Sigmoid colon (tissue), 3 donors: ENCODE measurements around the gene STAT1.

Source experiments
- CTCF ChIP-seq, 4 experiments: fragments of 450-650 bp in 3 of 4; fragments of 200-600 bp in 1 of 4; IDR thresholded peaks; one replicate each; pipeline ENCODE4 v1.5.1; 2016 to 2019; ENCODE audit warnings: antibody characterized with exemption in 4 of 4, mild to moderate bottlenecking in 3 of 4, moderate library complexity in 2 of 4
- POLR2A ChIP-seq, 2 donors: fragments of 450-650 bp; IDR thresholded peaks; one replicate each; pipeline ENCODE4 v1.6.1; 2016; ENCODE audit warnings: antibody characterized with exemption in 2 of 2, mild to moderate bottlenecking in 2 of 2, moderate library complexity in 2 of 2

- TF ChIP-seq CTCF (IDR thresholded peaks at IDR 0.05) (no peak), POLR2A (IDR thresholded peaks at IDR 0.05) (no peak)
Measured at GRCh38 chr2:191013682-191013931, 364 bp downstream of the STAT1 start.
